WTC11 (cell line): ENCODE data around the gene ZMYND11. TPM values are rescaled to one million over a fixed set of nuclear protein-coding genes. Genes with fewer than 3 reads are reported as not detected.

Experiments used
- ATAC-seq: fragments of 200-7000 bp; cut with Tn5 transposase; 2 replicates; pipeline ENCODE4 v1.10.0; 2021; ENCODE audit warnings: mild to moderate bottlenecking, moderate library complexity
- CTCF ChIA-PET: fragments of 300-600 bp; sonication (Branson Sonifier 250); formaldehyde crosslinking; loops from one replicate; lab custom pipeline; 2021; ENCODE audit warnings: antibody characterized with exemption; lab: Charles Lee
- POLR2A ChIA-PET: fragments of 350-600 bp; sonication (Branson Sonifier 250); formaldehyde crosslinking; loops from one replicate; lab custom pipeline; 2021; ENCODE audit warnings: antibody characterized with exemption; lab: Charles Lee
- DNase-seq: peaks from one replicate; pipeline ENCODE4 v3.0.0; 2021; ENCODE audit warnings: low spot score
- H3K27ac Mint-ChIP-seq: 2 replicates; pipeline ENCODE4 v1.8.0; 2021; ENCODE audit warnings: mixed read lengths
- H3K27me3 Mint-ChIP-seq: 2 replicates; pipeline ENCODE4 v1.8.0; 2021; ENCODE audit warnings: low read depth, mild to moderate bottlenecking, moderate library complexity, mixed read lengths
- H3K36me3 Mint-ChIP-seq: 2 replicates; pipeline ENCODE4 v1.8.0; 2021; ENCODE audit warnings: mixed read lengths
- H3K4me1 Mint-ChIP-seq: 2 replicates; pipeline ENCODE4 v1.8.0; 2022; ENCODE audit warnings: mixed read lengths
- H3K4me3 Mint-ChIP-seq: 2 replicates; pipeline ENCODE4 v1.8.0; 2021; ENCODE audit warnings: mild to moderate bottlenecking, moderate library complexity, mixed read lengths
- H3K9me3 Mint-ChIP-seq: 2 replicates; pipeline ENCODE4 v1.8.0; 2021; ENCODE audit warnings: mixed read lengths
- AFF4 ChIP-seq: sonication (generic); formaldehyde crosslinking; IDR thresholded peaks from 2 replicates; pipeline ENCODE4 v1.8.1; 2023; ENCODE audit warnings: mild to moderate bottlenecking, missing genetic modification reagents, borderline replicate concordance
- ARID4B ChIP-seq: sonication (generic); formaldehyde crosslinking; IDR thresholded peaks from 2 replicates; pipeline ENCODE4 v1.8.0; 2023; ENCODE audit warnings: missing genetic modification reagents, mild to moderate bottlenecking, borderline replicate concordance
- CDX4 ChIP-seq: fragments of 250-450 bp; sonication (Bioruptor Pico); IDR thresholded peaks from 2 replicates; pipeline ENCODE4 v1.9.0; 2021; ENCODE audit warnings: moderate library complexity, mild to moderate bottlenecking, inconsistent platforms, borderline replicate concordance
- E2F4 ChIP-seq: sonication (generic); formaldehyde crosslinking; IDR thresholded peaks from 2 replicates; pipeline ENCODE4 v1.8.1; 2022; ENCODE audit warnings: low read depth, mild to moderate bottlenecking, moderate library complexity, missing genetic modification reagents, borderline replicate concordance
- E2F5 ChIP-seq: sonication (generic); formaldehyde crosslinking; IDR thresholded peaks from 2 replicates; pipeline ENCODE4 v1.8.1; 2022; ENCODE audit warnings: mild to moderate bottlenecking, moderate library complexity, missing genetic modification reagents
- GRHL2 ChIP-seq: fragments of 250-450 bp; sonication (Bioruptor Pico); IDR thresholded peaks from 2 replicates; pipeline ENCODE4 v1.8.0; 2022; ENCODE audit warnings: mild to moderate bottlenecking, moderate library complexity; ENCODE audit not compliant: insufficient replicate concordance, severe bottlenecking
- MAX ChIP-seq: sonication (generic); formaldehyde crosslinking; IDR thresholded peaks from 2 replicates; pipeline ENCODE4 v1.8.0; 2022; ENCODE audit warnings: mild to moderate bottlenecking, missing genetic modification reagents
- NFE2L1 ChIP-seq: sonication (generic); formaldehyde crosslinking; IDR thresholded peaks from 2 replicates; pipeline ENCODE4 v1.8.1; 2023; ENCODE audit warnings: missing genetic modification reagents
- SOX15 ChIP-seq: fragments of 250-450 bp; sonication (Bioruptor Pico); IDR thresholded peaks from 2 replicates; pipeline ENCODE4 v1.9.0; 2021; ENCODE audit warnings: mild to moderate bottlenecking
- ZNF138 ChIP-seq: sonication (generic); formaldehyde crosslinking; conservative IDR thresholded peaks from 2 replicates; pipeline ENCODE4 v1.8.1; 2022; ENCODE audit warnings: mild to moderate bottlenecking, moderate library complexity, missing genetic modification reagents
- ZNF532 ChIP-seq: fragments of 250-450 bp; sonication (Bioruptor Pico); IDR thresholded peaks from 2 replicates; pipeline ENCODE4 v1.9.0; 2021; ENCODE audit warnings: mild to moderate bottlenecking, borderline replicate concordance
- total RNA-seq: library from RNA; stranded (reverse); gene quantifications from 3 replicates; pipeline ENCODE4 v1.2.3, GENCODE V29; 2021

Gene ZMYND11
- total RNA-seq, 1 experiment from 2014 or later: 22.3 TPM

- TF ChIP-seq ARID4B (CRISPR knock-in tag): no peak
- TF ChIP-seq, all 79 proteins: peak for 0
Observed at GRCh38 chr10:277963-278362, 142.7 kb downstream of the ZMYND11 start (continued).

- no peaks in the 10 kb centered on the region; the same call in 1 of the 2 replicates for H3K27me3 Mint-ChIP-seq
- no peak overlapping the region for H3K27ac Mint-ChIP-seq
- no peaks in the 10 kb centered on the region for H3K36me3 Mint-ChIP-seq
- no peaks in the 10 kb centered on the region for H3K9me3 Mint-ChIP-seq
- TF ChIP-seq NFE2L1 (CRISPR knock-in tag) (no peak), AFF4 (CRISPR knock-in tag) (no peak), ZNF138 (CRISPR knock-in tag) (no peak), GRHL2 (CRISPR knock-in tag) (no peak)
- TF ChIP-seq, all 79 proteins: peak for 0
- Mint-ChIP-seq H3K4me3 (no peak overlapping the region), H3K4me1 (peaks cover 7% of the 10 kb centered on the region)
- no peak for ATAC-seq
- POLR2A ChIA-PET: no interaction called here
- CTCF ChIA-PET: interaction anchor here (1.7 kb wide), 1 partner anchor 28 kb away, joined by 5 read pairs; no protein-coding TSS in a partner anchor
- no peak for DNase-seq
Observed at GRCh38 chr10:278707-279106, 143.5 kb downstream of the ZMYND11 start.

- H3K27me3 Mint-ChIP-seq: no peaks in the 10 kb centered on the region; the same call in 1 of the 2 replicates
- H3K4me1 Mint-ChIP-seq: peaks cover 7% of the 10 kb centered on the region
- TF ChIP-seq SOX15 (no peak), ZNF138 (CRISPR knock-in tag) (no peak), CDX4 (CRISPR knock-in tag) (no peak), ZNF532 (CRISPR knock-in tag) (no peak), E2F4 (CRISPR knock-in tag) (no peak), MAX (no peak), E2F5 (no peak)
- ATAC-seq (no peak), DNase-seq (no peak)
- ChIA-PET CTCF (interaction anchor here (1.7 kb wide), 1 partner anchor 27 kb away, joined by 5 read pairs; no protein-coding TSS in a partner anchor), POLR2A (no interaction called here)
- H3K27ac Mint-ChIP-seq: no peak overlapping the region
- H3K4me3 Mint-ChIP-seq: no peak overlapping the region
- H3K36me3 Mint-ChIP-seq: no peaks in the 10 kb centered on the region
- H3K9me3 Mint-ChIP-seq: no peaks in the 10 kb centered on the region
Observed at GRCh38 chr10:279232-279631, 144.0 kb downstream of the ZMYND11 start.
